HCT116 (cell line): ENCODE results near the gene DAZAP2. TPM values are rescaled to one million over a fixed set of nuclear protein-coding genes. Genes with fewer than 3 reads are reported as not detected.

ENCODE experiments used
- ATAC-seq: fragments of 200-7000 bp; cut with Tn5 transposase; 2 replicates; pipeline ENCODE4 v1.9.1; 2020; ENCODE audit warnings: mild to moderate bottlenecking, moderate library complexity
- BruUV-seq: library from RNA; stranded (reverse); fragments of 400-500 nt; replicated peaks from 2 replicates; lab custom pipeline; 2021; lab: Mats Ljungman, UMichigan
- CTCF ChIA-PET: fragments of 300-600 bp; sonication (Branson Sonifier 250); formaldehyde crosslinking; loops from one replicate; lab custom pipeline; 2021; ENCODE audit warnings: antibody characterized with exemption; lab: Charles Lee
- POLR2A ChIA-PET: fragments of 300-600, 350-600 bp; sonication (Branson Sonifier 250); formaldehyde crosslinking; loops from one replicate; lab custom pipeline; 2021; ENCODE audit warnings: antibody characterized with exemption; lab: Charles Lee
- RAD21 ChIA-PET, 2 experiments: fragments of 300-600 bp; sonication (Branson Sonifier 250); formaldehyde crosslinking; loops; one replicate each; lab custom pipeline; 2023; ENCODE audit warnings: low total read pairs in 2 of 2; ENCODE audit not compliant: uncharacterized antibody in 2 of 2, unreplicated experiment in 2 of 2, low non-redundant PET in 1 of 2; lab: Charles Lee
- DNase-seq: peaks from one replicate; pipeline ENCODE4 v3.0.0-alpha.2; 2010; ENCODE audit warnings: low read depth, low spot score
- H2AFZ ChIP-seq: fragments of 200-600 bp; shearing (Covaris generic), sonication (generic); 2 replicates; pipeline ENCODE4 v1.6.1; 2017; ENCODE audit warnings: low read depth, mixed run types, mixed read lengths, antibody characterized with exemption, low read length; ENCODE audit not compliant: poor library complexity, severe bottlenecking
- H3K27ac ChIP-seq: 2 replicates; pipeline ENCODE4 v1.5.1; 2012; ENCODE audit warnings: low read depth, low read length
- H3K27me3 ChIP-seq: fragments of 200-600 bp; sonication (generic); 2 replicates; pipeline ENCODE4 v1.6.1; 2016; ENCODE audit warnings: mixed run types, low read length, mixed read lengths; ENCODE audit not compliant: insufficient read depth
- H3K36me3 ChIP-seq, 2 experiments: fragments of 200-500 bp in 1 of 2; fragments of 200-600 bp in 1 of 2; sonication (Bioruptor generic) in 1 of 2; sonication (generic) in 1 of 2; 2 replicates each; pipeline versions ENCODE4 v1.5.1 to v1.6.1; 2014 to 2016; ENCODE audit warnings: low read length in 2 of 2, inconsistent platforms in 1 of 2, mixed read lengths in 1 of 2, mixed run types in 1 of 2; ENCODE audit not compliant: insufficient read depth in 2 of 2, control insufficient read depth in 1 of 2
- H3K4me1 ChIP-seq, 2 experiments: fragments of 200-600 bp in 1 of 2; sonication (generic) in 1 of 2; 2 replicates each; pipeline versions ENCODE4 v1.5.1 to v1.6.1; 2012 to 2017; ENCODE audit warnings: low read length in 2 of 2, inconsistent platforms in 1 of 2, mild to moderate bottlenecking in 1 of 2, mixed read lengths in 1 of 2, mixed run types in 1 of 2, moderate library complexity in 1 of 2; ENCODE audit not compliant: insufficient read depth in 2 of 2, control insufficient read depth in 1 of 2
- H3K4me2 ChIP-seq: fragments of 200-600 bp; sonication (generic); 2 replicates; pipeline ENCODE4 v1.6.1; 2017; ENCODE audit warnings: mixed run types, low read length, mixed read lengths
- H3K4me3 ChIP-seq, 2 experiments: fragments of 200-600 bp in 1 of 2; sonication (generic) in 1 of 2; replicated peaks in 1 of 2; 2 replicates each; pipeline ENCODE4 v1.5.1; 2011 to 2016; ENCODE audit warnings: low read length in 2 of 2, control low read depth in 1 of 2, low read depth in 1 of 2, mild to moderate bottlenecking in 1 of 2, mixed read lengths in 1 of 2, mixed run types in 1 of 2
- H3K79me2 ChIP-seq: fragments of 200-600 bp; sonication (generic); 2 replicates; pipeline ENCODE4 v1.6.1; 2017; ENCODE audit warnings: mild to moderate bottlenecking, mixed run types, low read length, moderate library complexity, mixed read lengths; ENCODE audit not compliant: insufficient read depth
- H3K9ac ChIP-seq: fragments of 200-600 bp; sonication (generic); 2 replicates; pipeline ENCODE4 v1.6.1; 2016; ENCODE audit warnings: low read length, mixed read lengths
- H3K9me2 ChIP-seq: fragments of 200-600 bp; sonication (generic), shearing (Covaris generic); 2 replicates; pipeline ENCODE4 v1.6.1; 2017; ENCODE audit warnings: mixed run types, mild to moderate bottlenecking, moderate library complexity; ENCODE audit not compliant: insufficient read depth
- H3K9me3 ChIP-seq, 2 experiments: fragments of 200-500 bp in 1 of 2; fragments of 200-600 bp in 1 of 2; sonication (Bioruptor generic) in 1 of 2; sonication (generic) in 1 of 2; 2 replicates each; pipeline ENCODE4 v1.6.1; 2014 to 2017; ENCODE audit warnings: low read length in 2 of 2, mixed read lengths in 2 of 2, inconsistent platforms in 1 of 2, low read depth in 1 of 2, mild to moderate bottlenecking in 1 of 2, mixed run types in 1 of 2, moderate library complexity in 1 of 2; ENCODE audit not compliant: control insufficient read depth in 1 of 2, insufficient read depth in 1 of 2
- H4K20me1 ChIP-seq: fragments of 200-600 bp; sonication (generic), shearing (Covaris generic); 2 replicates; pipeline ENCODE4 v1.6.1; 2017; ENCODE audit warnings: mixed run types, mild to moderate bottlenecking, moderate library complexity; ENCODE audit not compliant: insufficient read depth
- CBX3 ChIP-seq: IDR thresholded peaks from 2 replicates; pipeline ENCODE4 v1.6.1; 2012; ENCODE audit warnings: low read depth
- CEBPB ChIP-seq: IDR thresholded peaks from 2 replicates; pipeline ENCODE4 v1.6.1; 2012; ENCODE audit warnings: low read depth
- EGR1 ChIP-seq: IDR thresholded peaks from 2 replicates; pipeline ENCODE4 v1.6.1; 2012; ENCODE audit warnings: low read depth
- EZH2phosphoT487 ChIP-seq: fragments of 200-600 bp; IDR thresholded peaks from 2 replicates; pipeline ENCODE4 v1.6.1; 2018; ENCODE audit warnings: antibody characterized with exemption, borderline replicate concordance
- FOSL1 ChIP-seq: IDR thresholded peaks from 2 replicates; pipeline ENCODE4 v1.6.1; 2012; ENCODE audit warnings: low read depth
- POLR2A ChIP-seq: IDR thresholded peaks from 2 replicates; pipeline ENCODE4 v1.7.0; 2011; ENCODE audit warnings: borderline replicate concordance; ENCODE audit not compliant: insufficient read depth, insufficient read length; ENCODE audit errors: extremely low read depth
- POLR2AphosphoS5 ChIP-seq: IDR thresholded peaks from 2 replicates; pipeline ENCODE4 v1.6.1; 2011; ENCODE audit warnings: mild to moderate bottlenecking, low read depth, low read length, moderate library complexity
- RAD21 ChIP-seq: IDR thresholded peaks from 2 replicates; pipeline ENCODE4 v1.6.1; 2012; ENCODE audit warnings: low read depth, mild to moderate bottlenecking
- SIN3A ChIP-seq: IDR thresholded peaks from 2 replicates; pipeline ENCODE4 v1.6.1; 2012; ENCODE audit warnings: low read depth
- SP1 ChIP-seq: IDR thresholded peaks from 2 replicates; pipeline ENCODE4 v1.6.1; 2012; ENCODE audit warnings: low read depth
- SRF ChIP-seq: IDR thresholded peaks from 2 replicates; pipeline ENCODE4 v1.6.1; 2012; ENCODE audit warnings: low read depth
- YY1 ChIP-seq: IDR thresholded peaks from 2 replicates; pipeline ENCODE4 v1.6.1; 2011; ENCODE audit warnings: low read length, low read depth, moderate library complexity, mild to moderate bottlenecking; ENCODE audit not compliant: insufficient replicate concordance; ENCODE audit errors: extremely low read depth
- ZFX ChIP-seq: fragments of 450-650 bp; IDR thresholded peaks from 2 replicates; pipeline ENCODE4 v1.6.1; 2017
- ZNF274 ChIP-seq: fragments of 200-500 bp; sonication (Bioruptor generic); IDR thresholded peaks from 2 replicates; pipeline ENCODE4 v1.6.1; 2014; ENCODE audit warnings: mild to moderate bottlenecking, low read depth, low read length, inconsistent platforms
- intact Hi-C: fragments of 100-400 bp; cut with micrococcal nuclease; formaldehyde crosslinking; loops from 2 replicates; pipeline ENCODE4 v1.10.0; 2022
- total RNA-seq: library from RNA; stranded (reverse); gene quantifications from one replicate; pipeline ENCODE4 v1.2.1, GENCODE V29; 2021; ENCODE audit not compliant: unreplicated experiment
- TF ChIP-seq, protein P1 (sequence below): IDR thresholded peaks from 2 replicates; pipeline ENCODE4 v1.6.1; 2012
- TF ChIP-seq, protein P2 (sequence below): IDR thresholded peaks from 2 replicates; pipeline ENCODE4 v1.6.1; 2011; ENCODE audit warnings: mild to moderate bottlenecking, low read length, moderate library complexity; ENCODE audit not compliant: insufficient replicate concordance; ENCODE audit errors: extremely low read depth
- TF ChIP-seq, protein P3 (sequence below): IDR thresholded peaks from 2 replicates; pipeline ENCODE4 v1.6.1; 2012
- TF ChIP-seq, protein P4 (sequence below), 3 experiments: fragments of 200-600 bp in 1 of 3; sonication (generic) in 1 of 3; IDR thresholded peaks in 2 of 3; conservative IDR thresholded peaks in 1 of 3; 2 replicates each; pipeline ENCODE4 v1.5.1; 2012 to 2017; ENCODE audit warnings: low read depth in 2 of 3, low read length in 2 of 3, antibody characterized with exemption in 1 of 3, borderline replicate concordance in 1 of 3, control low read depth in 1 of 3, mild to moderate bottlenecking in 1 of 3, mixed read lengths in 1 of 3, mixed run types in 1 of 3, moderate library complexity in 1 of 3; ENCODE audit not compliant: insufficient read depth in 1 of 3

DAZAP2 gene
- total RNA-seq, 1 experiment from 2014 or later = 157 TPM

DNA sequence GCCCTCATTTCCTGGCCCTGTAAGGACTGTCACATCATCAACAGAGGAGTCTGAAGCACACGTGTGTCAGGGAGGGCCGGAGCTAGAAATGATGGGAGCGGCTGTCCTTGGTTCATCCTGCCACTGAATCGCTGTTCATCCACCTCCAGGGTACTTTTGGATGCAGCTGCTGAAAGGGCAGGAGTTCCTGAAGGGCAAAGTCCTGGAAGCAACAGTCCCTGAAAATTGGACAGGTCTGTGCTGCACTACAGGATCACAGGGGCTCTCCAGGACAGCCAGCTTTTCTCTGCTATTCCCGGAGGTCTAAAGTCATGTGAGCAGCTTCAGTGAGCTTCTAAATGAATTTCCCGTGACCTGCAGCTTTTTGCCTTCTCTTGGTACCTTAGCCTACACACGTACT, 38.5 kb upstream of the DAZAP2 start:
- Histone ChIP-seq H3K4me3 (no peak overlapping the region), H3K9me2 (no peaks in the 10 kb centered on the region), H3K4me2 (peak overlapping the region; percentile 42; the same call in 1 of the 2 replicates), H3K79me2 (no peaks in the 10 kb centered on the region), H3K27ac (no peak overlapping the region), H3K36me3 (no peaks in the 10 kb centered on the region), H3K4me1 (peaks cover 8 to 16% of the 10 kb centered on the region in 2 experiments), H3K9ac (no peak overlapping the region), H3K27me3 (no peaks in the 10 kb centered on the region), H4K20me1 (no peaks in the 10 kb centered on the region), H3K9me3 (no peaks in the 10 kb centered on the region), H2AFZ (no peak overlapping the region)
- ChIA-PET POLR2A (no interaction called here), RAD21 (no interaction called here), CTCF (no interaction called here)
- ATAC-seq (no peak), DNase-seq (no peak)
- TF ChIP-seq ZFX (no peak), YY1 (no peak), SIN3A (no peak), ZNF274 (no peak), RAD21 (no peak), EGR1 (no peak), SRF (no peak), EZH2phosphoT487 (no peak), FOSL1 (no peak), POLR2A (no peak), POLR2AphosphoS5 (no peak), SP1 (no peak), CEBPB (no peak), CBX3 (no peak)
- TF ChIP-seq, protein P1, sequence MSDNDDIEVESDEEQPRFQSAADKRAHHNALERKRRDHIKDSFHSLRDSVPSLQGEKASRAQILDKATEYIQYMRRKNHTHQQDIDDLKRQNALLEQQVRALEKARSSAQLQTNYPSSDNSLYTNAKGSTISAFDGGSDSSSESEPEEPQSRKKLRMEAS = no peak
- TF ChIP-seq, protein P2, sequence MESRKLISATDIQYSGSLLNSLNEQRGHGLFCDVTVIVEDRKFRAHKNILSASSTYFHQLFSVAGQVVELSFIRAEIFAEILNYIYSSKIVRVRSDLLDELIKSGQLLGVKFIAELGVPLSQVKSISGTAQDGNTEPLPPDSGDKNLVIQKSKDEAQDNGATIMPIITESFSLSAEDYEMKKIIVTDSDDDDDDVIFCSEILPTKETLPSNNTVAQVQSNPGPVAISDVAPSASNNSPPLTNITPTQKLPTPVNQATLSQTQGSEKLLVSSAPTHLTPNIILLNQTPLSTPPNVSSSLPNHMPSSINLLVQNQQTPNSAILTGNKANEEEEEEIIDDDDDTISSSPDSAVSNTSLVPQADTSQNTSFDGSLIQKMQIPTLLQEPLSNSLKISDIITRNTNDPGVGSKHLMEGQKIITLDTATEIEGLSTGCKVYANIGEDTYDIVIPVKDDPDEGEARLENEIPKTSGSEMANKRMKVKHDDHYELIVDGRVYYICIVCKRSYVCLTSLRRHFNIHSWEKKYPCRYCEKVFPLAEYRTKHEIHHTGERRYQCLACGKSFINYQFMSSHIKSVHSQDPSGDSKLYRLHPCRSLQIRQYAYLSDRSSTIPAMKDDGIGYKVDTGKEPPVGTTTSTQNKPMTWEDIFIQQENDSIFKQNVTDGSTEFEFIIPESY = no peak
- TF ChIP-seq, protein P3, sequence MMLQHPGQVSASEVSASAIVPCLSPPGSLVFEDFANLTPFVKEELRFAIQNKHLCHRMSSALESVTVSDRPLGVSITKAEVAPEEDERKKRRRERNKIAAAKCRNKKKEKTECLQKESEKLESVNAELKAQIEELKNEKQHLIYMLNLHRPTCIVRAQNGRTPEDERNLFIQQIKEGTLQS = no peak
- TF ChIP-seq, protein P4, sequence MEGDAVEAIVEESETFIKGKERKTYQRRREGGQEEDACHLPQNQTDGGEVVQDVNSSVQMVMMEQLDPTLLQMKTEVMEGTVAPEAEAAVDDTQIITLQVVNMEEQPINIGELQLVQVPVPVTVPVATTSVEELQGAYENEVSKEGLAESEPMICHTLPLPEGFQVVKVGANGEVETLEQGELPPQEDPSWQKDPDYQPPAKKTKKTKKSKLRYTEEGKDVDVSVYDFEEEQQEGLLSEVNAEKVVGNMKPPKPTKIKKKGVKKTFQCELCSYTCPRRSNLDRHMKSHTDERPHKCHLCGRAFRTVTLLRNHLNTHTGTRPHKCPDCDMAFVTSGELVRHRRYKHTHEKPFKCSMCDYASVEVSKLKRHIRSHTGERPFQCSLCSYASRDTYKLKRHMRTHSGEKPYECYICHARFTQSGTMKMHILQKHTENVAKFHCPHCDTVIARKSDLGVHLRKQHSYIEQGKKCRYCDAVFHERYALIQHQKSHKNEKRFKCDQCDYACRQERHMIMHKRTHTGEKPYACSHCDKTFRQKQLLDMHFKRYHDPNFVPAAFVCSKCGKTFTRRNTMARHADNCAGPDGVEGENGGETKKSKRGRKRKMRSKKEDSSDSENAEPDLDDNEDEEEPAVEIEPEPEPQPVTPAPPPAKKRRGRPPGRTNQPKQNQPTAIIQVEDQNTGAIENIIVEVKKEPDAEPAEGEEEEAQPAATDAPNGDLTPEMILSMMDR (IDR thresholded peaks at IDR 0.05 in 2 of 3, conservative IDR thresholded peaks at IDR 0.05 in 1 of 3; ENCODE audit: borderline replicate concordance in 1 of 3, insufficient read depth in 1 of 3, low read depth in 2 of 3, low read length in 2 of 3) = no peak
- intact Hi-C loops = no loop called here
- no TSS peak for BruUV-seq
